ENCODE results near the gene ABTB2. TPM values are rescaled to one million over a fixed set of nuclear protein-coding genes. Genes with fewer than 3 reads are reported as not detected.

ABTB2 gene
- total and polyA plus RNA-seq, 9 of the 15 experiments (the other 6 are each of a cell fraction or from before 2014, with no cell fraction given), result 0.03 to 0.18 (median 0.12) TPM; not detected in 2

GRCh38 chr11:34167961-34168360 lies 189.8 kb downstream of the ABTB2 start:
- Histone ChIP-seq H3K36me3 (ENCODE audit: control insufficient read depth, insufficient read depth, low read length) (no peaks in the 10 kb centered on the region), H3K4me2 (ENCODE audit: insufficient read depth, low read length) (no peak overlapping the region), H3K27me3 (ENCODE audit: control insufficient read depth in 2 of 2, insufficient read depth in 2 of 2, low read length in 2 of 2) (peaks cover 41 to 79% of the 10 kb centered on the region in 2 experiments), H3K9me3 (replicated peaks; ENCODE audit: control insufficient read depth, insufficient read depth, low read depth, low read length) (no peaks in the 10 kb centered on the region), H2AFZ (ENCODE audit: low read depth, low read length) (no peak overlapping the region), H4K20me1 (replicated peaks; ENCODE audit: control insufficient read depth, insufficient read depth, low read length) (peaks cover 5% of the 10 kb centered on the region), H3K4me3 (no peak overlapping the region), H3K9me1 (ENCODE audit: control insufficient read depth, insufficient read depth, low read length) (no peaks in the 10 kb centered on the region), H3K9ac (ENCODE audit: insufficient read depth in 1 of 2, low read depth in 2 of 2, low read length in 2 of 2) (no peak overlapping the region), H3K27ac (ENCODE audit: extremely low read depth, low read depth, low read length) (no peak overlapping the region), H3K79me2 (ENCODE audit: control insufficient read depth, insufficient read depth, low read length) (no peaks in the 10 kb centered on the region), H3K4me1 (replicated peaks in 1 of 2; ENCODE audit: control insufficient read depth in 2 of 2, insufficient read depth in 2 of 2, low read length in 2 of 2) (peaks cover 0 to 1% of the 10 kb centered on the region in 2 experiments; a peak in 2 of 5 replicates)
- in situ Hi-C loops (cut with MboI) (loop anchor here (25.0 kb wide), 1 partner anchor 331 kb away; no protein-coding TSS in a partner anchor), intact Hi-C loops (cut with micrococcal nuclease) (no loop called here)
- DNase-seq (ENCODE audit: extremely low read depth in 1 of 4, low spot score in 3 of 4) (no peak), FAIRE-seq (no peak), ATAC-seq (no peak)
- 10% methylated on average over 9 of the region's 9 CpGs for WGBS (ENCODE audit: insufficient coverage, low coverage, missing lambda C conversion rate)
- POLR2A ChIA-PET, result interaction anchor here (0.6 to 1.1 kb wide), 3 partner anchors 9 to 930 kb away, joined by 3 read pairs; no protein-coding TSS in a partner anchor
- CTCF ChIA-PET (ENCODE audit: low intra/inter-chr PET ratio), result no interaction called here
- TF ChIP-seq ZNF76 (CRISPR knock-in tag; IDR thresholded peaks at IDR 0.05; ENCODE audit: borderline replicate concordance) (no peak), CBFA2T2 (conservative IDR thresholded peaks at IDR 0.05) (no peak), HINFP (tag; conservative IDR thresholded peaks at IDR 0.05; ENCODE audit: low read depth) (no peak), ZNF436 (CRISPR knock-in tag; IDR thresholded peaks at IDR 0.05) (no peak), POLR2AphosphoS5 (IDR thresholded peaks at IDR 0.05; ENCODE audit: control insufficient read depth, insufficient read depth, low read depth, low read length) (no peak), PPARD (CRISPR knock-in tag; IDR thresholded peaks at IDR 0.05) (no peak), PREB (CRISPR knock-in tag; IDR thresholded peaks at IDR 0.05) (no peak), DACH1 (IDR thresholded peaks at IDR 0.05; ENCODE audit: partially characterized antibody) (no peak), STAG1 (CRISPR knock-in tag; IDR thresholded peaks at IDR 0.05; ENCODE audit: borderline replicate concordance) (no peak), ADNP (tag; IDR thresholded peaks at IDR 0.05) (no peak), ZNF586 (CRISPR knock-in tag; conservative IDR thresholded peaks at IDR 0.05) (no peak), EP400 (IDR thresholded peaks at IDR 0.05) (no peak), E4F1 (CRISPR knock-in tag; IDR thresholded peaks at IDR 0.05; ENCODE audit: borderline replicate concordance) (no peak), ZNF143 (CRISPR knock-in tag; IDR thresholded peaks at IDR 0.05) (no peak)
- BruUV-seq (replicated peaks), result no TSS peak

Data from K562 (cell line).